OCI-LY1 (cell line): ENCODE data around the gene DUSP5.

Experiments
- H2AFZ ChIP-seq: fragments of 200-600 bp; sonication (generic), shearing (Covaris generic); 2 replicates; pipeline ENCODE4 v1.6.0; 2014; ENCODE audit warnings: antibody characterized with exemption, mild to moderate bottlenecking, low read length
- H3F3A ChIP-seq: fragments of 200-600 bp; sonication (generic), shearing (Covaris generic); 2 replicates; pipeline ENCODE4 v1.6.0; 2014; ENCODE audit warnings: mild to moderate bottlenecking, antibody characterized with exemption, low read length, moderate library complexity; ENCODE audit not compliant: insufficient read depth
- H3K27ac ChIP-seq: fragments of 200-600 bp; sonication (generic); 2 replicates; pipeline ENCODE4 v1.5.1; 2014; ENCODE audit warnings: low read length, mixed run types, mild to moderate bottlenecking, low read depth; ENCODE audit not compliant: poor library complexity, severe bottlenecking
- H3K27me3 ChIP-seq: fragments of 200-600 bp; sonication (generic); 2 replicates; pipeline ENCODE4 v1.6.0; 2014; ENCODE audit warnings: antibody characterized with exemption, mild to moderate bottlenecking, low read length, moderate library complexity; ENCODE audit not compliant: insufficient read depth
- H3K36me3 ChIP-seq: fragments of 200-600 bp; sonication (generic); 2 replicates; pipeline ENCODE4 v1.6.1; 2014; ENCODE audit warnings: mild to moderate bottlenecking, antibody characterized with exemption, low read length, moderate library complexity, mixed read lengths; ENCODE audit not compliant: insufficient read depth
- H3K4me1 ChIP-seq: fragments of 200-600 bp; sonication (generic); 2 replicates; pipeline ENCODE4 v1.5.1; 2014; ENCODE audit warnings: mild to moderate bottlenecking, low read length, moderate library complexity; ENCODE audit not compliant: insufficient read depth, severe bottlenecking
- H3K4me2 ChIP-seq: fragments of 200-600 bp; sonication (generic), shearing (Covaris generic); 2 replicates; pipeline ENCODE4 v1.6.1; 2014; ENCODE audit warnings: low read length
- H3K4me3 ChIP-seq: fragments of 200-600 bp; sonication (generic); 2 replicates; pipeline ENCODE4 v1.5.1; 2014; ENCODE audit warnings: low read length, low read depth, mild to moderate bottlenecking, mixed read lengths; ENCODE audit not compliant: poor library complexity, severe bottlenecking
- H3K79me2 ChIP-seq: fragments of 200-600 bp; shearing (Covaris generic); 2 replicates; pipeline ENCODE4 v1.6.1; 2016; ENCODE audit warnings: mixed run types, low read length, mixed read lengths; ENCODE audit not compliant: insufficient read depth
- H3K9ac ChIP-seq: fragments of 200-600 bp; sonication (generic), shearing (Covaris generic); 2 replicates; pipeline ENCODE4 v1.6.1; 2014; ENCODE audit warnings: mild to moderate bottlenecking, low read length, mixed read lengths
- H3K9me2 ChIP-seq: fragments of 200-600 bp; sonication (generic), shearing (Covaris generic); 2 replicates; pipeline ENCODE4 v1.6.1; 2014; ENCODE audit warnings: low read depth, mild to moderate bottlenecking, low read length, mixed read lengths
- H3K9me3 ChIP-seq: fragments of 200-600 bp; shearing (Covaris generic); 2 replicates; pipeline ENCODE4 v1.6.1; 2014; ENCODE audit warnings: low read length, mixed read lengths
- H4K20me1 ChIP-seq: fragments of 200-600 bp; sonication (generic), shearing (Covaris generic); 2 replicates; pipeline ENCODE4 v1.6.0; 2016; ENCODE audit warnings: mild to moderate bottlenecking, low read length; ENCODE audit not compliant: insufficient read depth
- EZH2 ChIP-seq: fragments of 200-600 bp; sonication (generic), shearing (Covaris generic); IDR thresholded peaks from 2 replicates; pipeline ENCODE4 v1.8.0; 2017; ENCODE audit warnings: borderline replicate concordance, mixed run types, mild to moderate bottlenecking, antibody characterized with exemption, low read length, moderate library complexity, mixed read lengths
- TF ChIP-seq, protein P1 (sequence below): fragments of 200-600 bp; sonication (generic), shearing (Covaris generic); IDR thresholded peaks from 2 replicates; pipeline ENCODE4 v1.5.1; 2017; ENCODE audit warnings: mild to moderate bottlenecking, antibody characterized with exemption, low read length, moderate library complexity, mixed read lengths

The DUSP5 gene

DNA sequence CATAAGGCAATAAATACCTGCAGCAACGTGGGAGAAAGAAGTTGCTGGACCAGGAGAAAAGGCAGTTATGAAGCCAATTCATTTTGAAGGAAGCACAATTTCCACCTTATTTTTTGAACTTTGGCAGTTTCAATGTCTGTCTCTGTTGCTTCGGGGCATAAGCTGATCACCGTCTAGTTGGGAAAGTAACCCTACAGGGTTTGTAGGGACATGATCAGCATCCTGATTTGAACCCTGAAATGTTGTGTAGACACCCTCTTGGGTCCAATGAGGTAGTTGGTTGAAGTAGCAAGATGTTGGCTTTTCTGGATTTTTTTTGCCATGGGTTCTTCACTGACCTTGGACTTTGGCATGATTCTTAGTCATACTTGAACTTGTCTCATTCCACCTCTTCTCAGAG is 13.0 kb downstream of the DUSP5 start:
- H3K4me3 ChIP-seq = no peak overlapping the region
- H3K9me2 ChIP-seq = no peaks in the 10 kb centered on the region
- no peaks in the 10 kb centered on the region for H3K4me1 ChIP-seq
- TF ChIP-seq, protein P1, sequence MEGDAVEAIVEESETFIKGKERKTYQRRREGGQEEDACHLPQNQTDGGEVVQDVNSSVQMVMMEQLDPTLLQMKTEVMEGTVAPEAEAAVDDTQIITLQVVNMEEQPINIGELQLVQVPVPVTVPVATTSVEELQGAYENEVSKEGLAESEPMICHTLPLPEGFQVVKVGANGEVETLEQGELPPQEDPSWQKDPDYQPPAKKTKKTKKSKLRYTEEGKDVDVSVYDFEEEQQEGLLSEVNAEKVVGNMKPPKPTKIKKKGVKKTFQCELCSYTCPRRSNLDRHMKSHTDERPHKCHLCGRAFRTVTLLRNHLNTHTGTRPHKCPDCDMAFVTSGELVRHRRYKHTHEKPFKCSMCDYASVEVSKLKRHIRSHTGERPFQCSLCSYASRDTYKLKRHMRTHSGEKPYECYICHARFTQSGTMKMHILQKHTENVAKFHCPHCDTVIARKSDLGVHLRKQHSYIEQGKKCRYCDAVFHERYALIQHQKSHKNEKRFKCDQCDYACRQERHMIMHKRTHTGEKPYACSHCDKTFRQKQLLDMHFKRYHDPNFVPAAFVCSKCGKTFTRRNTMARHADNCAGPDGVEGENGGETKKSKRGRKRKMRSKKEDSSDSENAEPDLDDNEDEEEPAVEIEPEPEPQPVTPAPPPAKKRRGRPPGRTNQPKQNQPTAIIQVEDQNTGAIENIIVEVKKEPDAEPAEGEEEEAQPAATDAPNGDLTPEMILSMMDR = no peak
- TF ChIP-seq EZH2 = no peak
- no peaks in the 10 kb centered on the region for H4K20me1 ChIP-seq
- no peak overlapping the region for H3K9ac ChIP-seq
- no peaks in the 10 kb centered on the region for H3K9me3 ChIP-seq
- no peaks in the 10 kb centered on the region for H3K79me2 ChIP-seq
- H3K4me2 ChIP-seq = no peak overlapping the region
- no peaks in the 10 kb centered on the region for H3F3A ChIP-seq
- H2AFZ ChIP-seq = no peak overlapping the region
- no peaks in the 10 kb centered on the region for H3K27me3 ChIP-seq
- H3K27ac ChIP-seq = no peak overlapping the region
- peaks cover 55% of the 10 kb centered on the region for H3K36me3 ChIP-seq

DNA sequence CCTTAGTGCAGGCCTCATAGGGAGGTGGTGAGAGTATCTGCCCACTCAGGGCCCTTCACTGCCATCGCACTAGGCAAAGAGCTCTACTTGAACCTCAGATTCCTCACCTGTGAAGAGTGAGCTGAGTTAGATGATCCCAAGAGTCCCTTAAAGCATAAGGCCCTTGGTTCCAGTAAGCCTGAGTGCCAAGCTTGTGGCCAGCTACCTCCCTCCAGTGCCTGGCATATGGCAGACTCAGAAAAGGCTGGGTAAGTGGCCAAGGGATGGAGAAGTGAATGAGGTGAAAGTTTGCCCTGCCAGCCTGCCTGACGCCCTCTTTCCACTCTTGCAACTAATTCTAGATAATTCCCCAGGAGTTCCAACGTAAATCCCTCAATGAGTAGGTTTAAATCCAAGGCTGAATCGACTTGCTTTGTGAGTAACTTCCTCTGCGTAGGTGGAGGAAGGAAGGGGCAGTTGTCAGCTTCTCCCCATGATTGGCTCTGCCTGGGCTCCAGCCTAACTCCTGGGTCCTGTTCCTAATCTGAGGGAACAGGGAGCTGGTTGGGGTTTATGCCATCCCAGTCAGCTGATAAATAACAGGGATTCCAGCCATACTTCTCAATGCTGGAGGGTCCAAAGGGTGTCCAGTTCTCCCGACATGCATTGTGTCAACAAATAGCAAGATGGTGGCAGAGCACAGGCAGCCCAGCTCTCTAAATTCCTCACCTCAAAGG is 14.2 kb downstream of the DUSP5 start:
- Histone ChIP-seq H3K9ac (no peak overlapping the region), H3K79me2 (no peaks in the 10 kb centered on the region), H3K27me3 (no peaks in the 10 kb centered on the region), H3K4me2 (no peak overlapping the region), H4K20me1 (no peaks in the 10 kb centered on the region), H3K27ac (no peak overlapping the region), H3K4me3 (no peak overlapping the region), H3K9me3 (no peaks in the 10 kb centered on the region), H3K9me2 (no peaks in the 10 kb centered on the region), H3K36me3 (peaks cover 44% of the 10 kb centered on the region), H2AFZ (no peak overlapping the region), H3K4me1 (no peaks in the 10 kb centered on the region), H3F3A (no peaks in the 10 kb centered on the region)
- TF ChIP-seq, protein P1 = no peak
- no peak for TF ChIP-seq EZH2

DNA sequence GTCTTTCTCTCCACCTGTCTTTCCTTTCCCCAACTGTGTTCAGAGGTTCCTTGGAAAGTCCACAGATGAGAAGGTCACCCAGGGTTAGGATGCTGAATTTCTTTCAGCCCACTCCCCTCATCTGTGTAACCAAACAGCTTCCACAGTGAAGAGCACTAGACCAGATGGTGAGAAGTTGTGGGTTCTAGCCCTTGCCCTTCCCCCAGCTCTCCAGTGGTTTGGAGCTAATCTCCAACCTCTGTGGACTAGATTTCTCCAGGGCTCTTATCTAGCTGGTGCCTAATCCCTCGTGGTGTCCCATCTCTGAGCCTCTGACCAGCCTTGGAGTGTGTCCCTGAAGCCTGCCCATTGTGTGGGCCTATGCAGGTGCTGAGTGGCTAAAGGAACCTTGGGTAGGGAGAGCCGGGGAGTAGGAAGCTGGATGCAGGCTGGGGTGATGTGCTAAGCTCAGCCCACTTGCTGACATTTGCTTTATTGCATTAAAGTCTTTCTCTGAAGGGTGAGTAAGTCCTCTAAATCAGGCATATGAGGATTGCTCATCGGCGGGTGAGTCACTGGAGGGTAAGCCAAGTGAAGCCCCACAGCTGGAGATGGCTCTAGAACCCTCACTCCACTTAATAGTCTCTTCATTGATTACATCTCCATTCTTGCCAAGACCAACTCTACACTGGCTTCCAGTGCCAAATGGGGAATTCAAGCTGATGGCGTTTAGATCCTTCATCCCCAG is 14.9 kb downstream of the DUSP5 start:
- Histone ChIP-seq H3K4me2 (no peak overlapping the region), H4K20me1 (no peaks in the 10 kb centered on the region), H3F3A (no peaks in the 10 kb centered on the region), H3K79me2 (no peaks in the 10 kb centered on the region), H2AFZ (no peak overlapping the region), H3K4me3 (no peak overlapping the region), H3K9me3 (no peaks in the 10 kb centered on the region), H3K27me3 (no peaks in the 10 kb centered on the region), H3K4me1 (no peaks in the 10 kb centered on the region), H3K27ac (no peak overlapping the region), H3K36me3 (peaks cover 37% of the 10 kb centered on the region), H3K9ac (no peak overlapping the region), H3K9me2 (no peaks in the 10 kb centered on the region)
- TF ChIP-seq, protein P1 = no peak
- TF ChIP-seq EZH2 = no peak
